ENCODE results near the gene OSBPL6. TPM values are rescaled to one million over a fixed set of nuclear protein-coding genes. Genes with fewer than 3 reads are reported as not detected.

OSBPL6 gene
- total RNA-seq, 1 experiment from 2014 or later, result 4.6 TPM

GRCh38 chr2:178327516-178327915, 133.2 kb downstream of the OSBPL6 start:
- Histone ChIP-seq H2AFZ (ENCODE audit: low read length) (no peak overlapping the region), H3K4me1 (ENCODE audit: insufficient read depth, low read length) (no peaks in the 10 kb centered on the region), H2BK120ac (ENCODE audit: low read depth, low read length, poor library complexity, severe bottlenecking) (no peak overlapping the region), H2BK15ac (ENCODE audit: low read depth, low read length) (no peak overlapping the region), H3K23ac (ENCODE audit: insufficient read length, low read depth, low read length) (no peak overlapping the region), H3K27me3 (ENCODE audit: insufficient read depth, low read length) (no peaks in the 10 kb centered on the region), H4K8ac (replicated peaks; ENCODE audit: insufficient read length, low read depth, low read length) (no peak overlapping the region), H2BK5ac (ENCODE audit: insufficient read length, low read length) (no peak overlapping the region), H3K9ac (ENCODE audit: extremely low read depth, insufficient read length, low read length) (no peak overlapping the region), H3K56ac (ENCODE audit: insufficient read length, low read depth, low read length) (no peak overlapping the region), H2BK20ac (ENCODE audit: low read depth, low read length, poor library complexity, severe bottlenecking) (no peak overlapping the region), H2BK12ac (ENCODE audit: insufficient read length, low read depth, low read length) (no peak overlapping the region), H4K91ac (ENCODE audit: insufficient read length, low read depth, low read length) (no peak overlapping the region), H2AK5ac (ENCODE audit: insufficient read length, low read length) (no peak overlapping the region), H3K9me3 (ENCODE audit: control insufficient read depth, low read depth, low read length) (no peaks in the 10 kb centered on the region), H3K4me2 (ENCODE audit: insufficient read depth, insufficient read length, low read length) (no peak overlapping the region), H3K23me2 (ENCODE audit: insufficient read length, low read depth, low read length, poor library complexity, severe bottlenecking) (no peaks in the 10 kb centered on the region), H3T11ph (ENCODE audit: low read length) (no peak overlapping the region), H3K18ac (ENCODE audit: insufficient read length, low read depth, low read length) (no peak overlapping the region), H4K20me1 (ENCODE audit: control insufficient read depth, insufficient read depth, insufficient read length) (no peaks in the 10 kb centered on the region), H3K79me2 (ENCODE audit: insufficient read depth, low read length) (no peaks in the 10 kb centered on the region), H3K4ac (ENCODE audit: low read depth, low read length) (no peak overlapping the region), H3K79me1 (ENCODE audit: insufficient read depth, low read depth, low read length, poor library complexity, severe bottlenecking) (no peaks in the 10 kb centered on the region), H4K5ac (ENCODE audit: insufficient read length, low read depth, low read length) (no peak overlapping the region), H3K27ac (ENCODE audit: insufficient read length, low read depth, low read length) (no peak overlapping the region), H3K14ac (ENCODE audit: insufficient read depth, low read length) (no peak overlapping the region)
- Mint-ChIP-seq H3K27ac (no peak overlapping the region), H3K27me3 (ENCODE audit: low read depth) (no peaks in the 10 kb centered on the region), H3K9me3 (no peaks in the 10 kb centered on the region), H3K36me3 (ENCODE audit: insufficient read depth in 1 of 3, low read depth in 3 of 3) (no peaks in the 10 kb centered on the region), H3K4me3 (no peak overlapping the region), H3K4me1 (no peaks in the 10 kb centered on the region)
- no peak for DNase-seq
- TF ChIP-seq, protein P1, sequence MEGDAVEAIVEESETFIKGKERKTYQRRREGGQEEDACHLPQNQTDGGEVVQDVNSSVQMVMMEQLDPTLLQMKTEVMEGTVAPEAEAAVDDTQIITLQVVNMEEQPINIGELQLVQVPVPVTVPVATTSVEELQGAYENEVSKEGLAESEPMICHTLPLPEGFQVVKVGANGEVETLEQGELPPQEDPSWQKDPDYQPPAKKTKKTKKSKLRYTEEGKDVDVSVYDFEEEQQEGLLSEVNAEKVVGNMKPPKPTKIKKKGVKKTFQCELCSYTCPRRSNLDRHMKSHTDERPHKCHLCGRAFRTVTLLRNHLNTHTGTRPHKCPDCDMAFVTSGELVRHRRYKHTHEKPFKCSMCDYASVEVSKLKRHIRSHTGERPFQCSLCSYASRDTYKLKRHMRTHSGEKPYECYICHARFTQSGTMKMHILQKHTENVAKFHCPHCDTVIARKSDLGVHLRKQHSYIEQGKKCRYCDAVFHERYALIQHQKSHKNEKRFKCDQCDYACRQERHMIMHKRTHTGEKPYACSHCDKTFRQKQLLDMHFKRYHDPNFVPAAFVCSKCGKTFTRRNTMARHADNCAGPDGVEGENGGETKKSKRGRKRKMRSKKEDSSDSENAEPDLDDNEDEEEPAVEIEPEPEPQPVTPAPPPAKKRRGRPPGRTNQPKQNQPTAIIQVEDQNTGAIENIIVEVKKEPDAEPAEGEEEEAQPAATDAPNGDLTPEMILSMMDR (conservative IDR thresholded peaks at IDR 0.05), result no peak
- WGBS (ENCODE audit: extremely low coverage, insufficient read length, low lambda C conversion rate), result no CpG with 5 or more reads among the region's 4 CpGs

All from H9 (cell line).